ENCODE data around the gene FAM181B. TPM values are rescaled to one million over a fixed set of nuclear protein-coding genes. Genes with fewer than 3 reads are reported as not detected.

Gene FAM181B
- total and polyA plus RNA-seq, 9 donors = 1.1 to 2.1 (median 1.5) TPM

DNA sequence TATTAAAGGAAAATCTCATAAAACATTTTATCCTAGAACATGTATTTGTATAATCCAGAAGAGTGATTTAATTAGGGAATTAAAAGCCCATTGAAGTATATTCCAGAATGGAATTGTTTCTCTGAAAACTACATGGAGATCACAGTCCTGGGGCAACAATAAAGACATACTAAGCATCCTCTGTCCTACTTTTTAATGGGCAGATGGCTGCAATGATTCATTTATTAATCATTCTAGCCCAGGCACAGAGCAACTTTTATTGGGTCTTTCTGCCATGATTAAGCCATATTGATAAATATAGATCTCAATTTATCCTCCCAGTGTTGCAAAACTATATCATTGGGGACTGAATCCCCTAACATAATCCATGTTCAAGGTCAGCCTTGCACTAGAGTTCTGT is 22.0 kb downstream of the FAM181B start:
- intact Hi-C loops (cut with DNase I) = loop anchor here in 2 of 4 donors (10.0 kb wide), 2 partner anchors 153 to 1103 kb away; no protein-coding TSS in a partner anchor
- DNase-seq = no peak
- Histone ChIP-seq H3K27me3 (no peaks in the 10 kb centered on the region), H3K4me3 (no peak overlapping the region), H3K4me1 (ENCODE audit: insufficient read depth) (no peaks in the 10 kb centered on the region), H3K9me3 (no peaks in the 10 kb centered on the region), H3K27ac (no peak overlapping the region), H3K36me3 (no peaks in the 10 kb centered on the region)
- no peak for TF ChIP-seq POLR2A (IDR thresholded peaks at IDR 0.05)
- TF ChIP-seq, protein P1, sequence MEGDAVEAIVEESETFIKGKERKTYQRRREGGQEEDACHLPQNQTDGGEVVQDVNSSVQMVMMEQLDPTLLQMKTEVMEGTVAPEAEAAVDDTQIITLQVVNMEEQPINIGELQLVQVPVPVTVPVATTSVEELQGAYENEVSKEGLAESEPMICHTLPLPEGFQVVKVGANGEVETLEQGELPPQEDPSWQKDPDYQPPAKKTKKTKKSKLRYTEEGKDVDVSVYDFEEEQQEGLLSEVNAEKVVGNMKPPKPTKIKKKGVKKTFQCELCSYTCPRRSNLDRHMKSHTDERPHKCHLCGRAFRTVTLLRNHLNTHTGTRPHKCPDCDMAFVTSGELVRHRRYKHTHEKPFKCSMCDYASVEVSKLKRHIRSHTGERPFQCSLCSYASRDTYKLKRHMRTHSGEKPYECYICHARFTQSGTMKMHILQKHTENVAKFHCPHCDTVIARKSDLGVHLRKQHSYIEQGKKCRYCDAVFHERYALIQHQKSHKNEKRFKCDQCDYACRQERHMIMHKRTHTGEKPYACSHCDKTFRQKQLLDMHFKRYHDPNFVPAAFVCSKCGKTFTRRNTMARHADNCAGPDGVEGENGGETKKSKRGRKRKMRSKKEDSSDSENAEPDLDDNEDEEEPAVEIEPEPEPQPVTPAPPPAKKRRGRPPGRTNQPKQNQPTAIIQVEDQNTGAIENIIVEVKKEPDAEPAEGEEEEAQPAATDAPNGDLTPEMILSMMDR (IDR thresholded peaks at IDR 0.05) = no peak
- TF ChIP-seq EP300 (IDR thresholded peaks at IDR 0.05) = no peak

DNA sequence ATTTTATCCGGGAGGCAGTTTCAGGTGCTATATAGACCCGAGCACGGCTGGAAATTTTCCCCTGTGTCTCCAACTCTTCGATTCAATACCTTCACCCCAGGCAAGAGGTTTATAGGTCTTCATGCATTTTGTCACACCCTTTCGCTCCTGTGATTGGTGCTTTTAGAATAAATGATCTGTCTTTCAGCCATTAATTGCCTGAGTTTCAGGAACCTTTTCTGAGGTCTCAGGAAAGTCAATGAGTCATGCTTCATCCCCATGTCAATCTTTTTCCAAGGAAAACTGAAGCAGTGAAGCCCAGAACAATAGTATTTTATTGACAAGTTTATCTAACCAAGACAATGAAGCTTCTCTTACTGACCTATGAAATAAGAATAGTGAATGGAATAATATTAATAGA is 29.9 kb downstream of the FAM181B start:
- no peaks in the 10 kb centered on the region for H3K36me3 ChIP-seq
- intact Hi-C loops (cut with DNase I) = no loop called here
- H3K9me3 ChIP-seq = no peaks in the 10 kb centered on the region
- DNase-seq = no peak
- no peaks in the 10 kb centered on the region for H3K27me3 ChIP-seq
- H3K27ac ChIP-seq = no peak overlapping the region
- H3K4me1 ChIP-seq (ENCODE audit: insufficient read depth) = no peaks in the 10 kb centered on the region
- TF ChIP-seq POLR2A (IDR thresholded peaks at IDR 0.05) (no peak), EP300 (IDR thresholded peaks at IDR 0.05) (no peak)
- TF ChIP-seq, protein P1 (IDR thresholded peaks at IDR 0.05) = no peak
- 74 to 83% (median 82%) methylated on average over 5 of the region's 5 CpGs for WGBS, 3 donors
- no peak overlapping the region for H3K4me3 ChIP-seq

DNA sequence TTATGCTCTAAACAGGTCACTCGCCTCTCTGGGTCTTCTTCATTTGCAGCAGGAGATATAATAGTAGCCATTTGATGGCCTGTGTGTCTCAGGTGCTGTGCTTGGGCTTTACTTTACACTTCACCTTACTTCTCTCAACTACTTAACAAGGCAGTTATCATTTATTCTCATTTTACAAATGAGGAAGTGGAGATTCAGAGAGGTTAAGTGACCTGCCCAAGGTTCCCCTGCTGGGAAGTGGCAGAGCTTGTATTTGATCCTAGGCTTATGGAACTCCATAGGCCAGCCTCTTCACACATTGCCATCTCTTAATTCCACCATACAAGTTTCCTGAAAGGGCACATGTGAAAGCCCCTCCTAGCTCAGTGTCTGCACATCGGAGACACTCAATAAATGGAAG is 30.4 kb downstream of the FAM181B start:
- Histone ChIP-seq H3K36me3 (no peaks in the 10 kb centered on the region), H3K4me1 (ENCODE audit: insufficient read depth) (no peaks in the 10 kb centered on the region), H3K4me3 (no peak overlapping the region), H3K9me3 (no peaks in the 10 kb centered on the region), H3K27me3 (no peaks in the 10 kb centered on the region), H3K27ac (no peak overlapping the region)
- intact Hi-C loops (cut with DNase I) = no loop called here
- no peak for DNase-seq
- WGBS, 3 donors = 82 to 89% (median 85%) methylated on average over 2 of the region's 2 CpGs
- TF ChIP-seq EP300 (IDR thresholded peaks at IDR 0.05) = no peak

DNA sequence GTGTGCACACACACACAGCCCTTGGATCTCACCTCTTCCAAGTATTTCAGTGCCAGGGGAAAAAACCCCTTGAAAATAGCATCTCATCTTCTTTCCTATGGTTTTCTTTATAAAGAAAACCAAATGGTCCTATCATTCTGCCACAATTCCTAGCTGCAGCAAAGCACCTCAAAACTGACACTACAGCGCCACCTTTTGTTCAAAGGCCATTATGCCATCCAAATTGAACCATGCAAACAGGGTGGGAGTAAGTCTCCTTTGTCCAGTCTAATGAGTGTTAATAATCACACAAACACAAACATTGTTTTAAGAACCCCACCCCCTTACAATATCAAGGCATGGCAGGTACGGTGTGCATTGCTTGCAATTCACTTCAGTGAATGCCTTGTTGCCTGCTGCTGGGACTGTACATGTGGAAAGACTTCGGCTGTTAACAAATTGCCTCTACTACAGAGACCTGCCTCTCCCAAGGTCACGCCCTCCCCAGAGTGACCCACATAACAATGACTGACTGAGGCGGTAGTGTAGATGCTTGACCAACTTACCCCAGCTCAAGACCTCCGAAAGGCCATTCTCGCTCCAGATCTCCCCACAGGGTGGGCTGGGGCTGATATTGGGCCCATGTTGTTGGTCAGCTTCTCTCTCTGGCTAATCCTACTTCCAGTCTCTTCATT is 31.7 kb downstream of the FAM181B start:
- H3K9me3 ChIP-seq = no peaks in the 10 kb centered on the region
- H3K27me3 ChIP-seq = no peaks in the 10 kb centered on the region
- no peaks in the 10 kb centered on the region for H3K4me1 ChIP-seq (ENCODE audit: insufficient read depth)
- H3K36me3 ChIP-seq = no peaks in the 10 kb centered on the region
- H3K4me3 ChIP-seq = no peak overlapping the region
- TF ChIP-seq POLR2A (IDR thresholded peaks at IDR 0.05) (no peak), EP300 (IDR thresholded peaks at IDR 0.05) (no peak)
- TF ChIP-seq, protein P1 (IDR thresholded peaks at IDR 0.05) = no peak
- intact Hi-C loops (cut with DNase I) = no loop called here
- DNase-seq = no peak
- whole genome bisulfite sequencing, 3 donors = 49 to 53% (median 49%) methylated on average over 7 of the region's 7 CpGs
- H3K27ac ChIP-seq = no peak overlapping the region

DNA sequence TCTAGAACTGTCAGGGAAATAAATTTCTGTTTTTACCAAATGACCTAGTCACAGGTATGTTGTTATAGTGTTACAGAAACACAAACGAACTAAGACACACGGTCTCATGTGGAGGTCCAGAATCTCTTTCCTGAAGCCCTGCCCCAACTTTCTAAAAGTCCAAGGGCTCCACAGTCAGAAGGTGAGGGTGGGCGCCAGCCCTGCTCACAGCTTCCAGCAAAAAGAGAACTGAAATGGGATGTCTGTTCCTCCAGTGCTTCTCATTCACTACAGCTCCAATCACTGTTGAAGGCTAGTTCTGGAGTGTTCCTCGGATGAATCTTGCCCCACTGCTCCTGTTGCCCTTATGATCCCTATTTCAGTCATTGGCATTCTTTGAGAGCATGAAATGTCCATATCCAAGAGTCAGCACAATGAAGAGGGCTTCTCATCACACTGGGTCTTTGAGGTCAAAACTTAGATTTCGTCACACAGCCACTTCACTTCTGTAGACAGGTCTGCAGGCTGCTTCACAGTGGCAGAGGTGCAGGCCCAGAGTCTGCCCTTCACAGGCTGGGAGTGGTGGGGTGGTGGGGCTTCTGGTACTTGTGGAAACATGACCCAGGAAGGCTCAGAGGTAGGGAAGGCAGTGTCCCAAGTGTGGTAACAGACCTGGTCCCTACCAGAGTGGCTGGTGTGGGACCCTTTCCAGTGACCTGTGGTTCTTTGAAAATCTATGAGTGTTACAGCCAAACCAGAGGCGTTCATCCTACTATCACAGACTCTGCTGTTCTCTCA is 34.9 kb downstream of the FAM181B start:
- intact Hi-C loops (cut with DNase I) = no loop called here
- Histone ChIP-seq H3K4me1 (ENCODE audit: insufficient read depth) (no peaks in the 10 kb centered on the region), H3K27me3 (no peaks in the 10 kb centered on the region), H3K36me3 (no peaks in the 10 kb centered on the region), H3K27ac (no peak overlapping the region), H3K4me3 (no peak overlapping the region), H3K9me3 (no peaks in the 10 kb centered on the region)
- DNase-seq = no peak
- WGBS, 3 donors = 69 to 74% (median 73%) methylated on average over 6 of the region's 6 CpGs
- TF ChIP-seq, protein P1 (IDR thresholded peaks at IDR 0.05) = no peak
- no peak for TF ChIP-seq EP300 (IDR thresholded peaks at IDR 0.05)
- TF ChIP-seq POLR2A (IDR thresholded peaks at IDR 0.05) = no peak

Data from ovary (tissue), 9 donors.